Endodermal cell (in vitro differentiated cells): Measurements from ENCODE around the gene BIRC7. TPM values are rescaled to one million over a fixed set of nuclear protein-coding genes. Genes with fewer than 3 reads are reported as not detected.

Experiments
- DNase-seq: peaks from one replicate; pipeline ENCODE4 v3.0.0-alpha.2; 2017
- H3K27ac ChIP-seq: 2 replicates; pipeline ENCODE4 v1.5.1; 2013; ENCODE audit warnings: mild to moderate bottlenecking, low read depth, low read length, moderate library complexity
- H3K27me3 ChIP-seq: 2 replicates; pipeline ENCODE4 v1.6.1; 2013; ENCODE audit warnings: mild to moderate bottlenecking, low read length, moderate library complexity; ENCODE audit not compliant: insufficient read depth, control insufficient read depth, poor library complexity, severe bottlenecking
- H3K36me3 ChIP-seq: 2 replicates; pipeline ENCODE4 v1.7.0; 2013; ENCODE audit warnings: mild to moderate bottlenecking, low read length, moderate library complexity; ENCODE audit not compliant: control insufficient read depth, insufficient read depth
- H3K4me1 ChIP-seq: one replicate; pipeline ENCODE4 v1.7.0; 2013; ENCODE audit warnings: low read length; ENCODE audit not compliant: control insufficient read depth, insufficient read depth
- H3K4me3 ChIP-seq: 2 replicates; pipeline ENCODE4 v1.5.1; 2013; ENCODE audit warnings: mild to moderate bottlenecking, low read length, moderate library complexity
- H3K9ac ChIP-seq: 2 replicates; pipeline ENCODE4 v1.6.1; 2013; ENCODE audit warnings: mild to moderate bottlenecking, low read length, moderate library complexity; ENCODE audit not compliant: poor library complexity, severe bottlenecking; ENCODE audit errors: extremely low read depth
- H3K9me3 ChIP-seq: 2 replicates; pipeline ENCODE4 v1.6.1; 2013; ENCODE audit warnings: mild to moderate bottlenecking, low read length, moderate library complexity; ENCODE audit not compliant: control insufficient read depth
- H3K27ac Mint-ChIP-seq: 2 replicates; pipeline ENCODE4 v1.8.0; 2020; ENCODE audit warnings: mixed read lengths
- H3K27me3 Mint-ChIP-seq: 2 replicates; pipeline ENCODE4 v1.8.0; 2021; ENCODE audit warnings: mild to moderate bottlenecking, mixed read lengths; ENCODE audit not compliant: insufficient read depth
- H3K36me3 Mint-ChIP-seq: 2 replicates; pipeline ENCODE4 v1.8.0; 2020; ENCODE audit warnings: low read depth, mixed read lengths
- H3K4me1 Mint-ChIP-seq: 2 replicates; pipeline ENCODE4 v1.8.0; 2020; ENCODE audit warnings: mixed read lengths
- H3K4me3 Mint-ChIP-seq: 2 replicates; pipeline ENCODE4 v1.8.0; 2020; ENCODE audit warnings: mild to moderate bottlenecking, moderate library complexity, mixed read lengths
- H3K9me3 Mint-ChIP-seq: 2 replicates; pipeline ENCODE4 v1.8.0; 2020; ENCODE audit warnings: mild to moderate bottlenecking, mixed read lengths
- WGBS, 2 experiments: methylation state at CpG; one replicate each; pipeline versions ENCODE4 v1.1.5 to v1.1.7; 2013; ENCODE audit warnings: missing lambda C conversion rate in 2 of 2, mixed read lengths in 1 of 2; ENCODE audit not compliant: insufficient coverage in 1 of 2, insufficient read length in 1 of 2; 5-methylcytosine and 5-hydroxymethylcytosine counted together
- total RNA-seq, 2 donors: library from RNA; stranded (reverse); fragmentation: NEBNext Ultra II Directional in 1 of 2; extraction: Animal tissue kit (Norgen Biotek cat#: 25700) in 1 of 2; gene quantifications; 2 replicates in 1 of 2; 3 replicates in 1 of 2; pipeline ENCODE4 v1.2.1, GENCODE V29; 2021
- TF ChIP-seq, protein P1 (sequence below): fragments of 200-600 bp; sonication (generic); conservative IDR thresholded peaks from 2 replicates; pipeline ENCODE4 v1.5.0; 2021; ENCODE audit warnings: antibody characterized with exemption, mild to moderate bottlenecking

BIRC7 gene
- total RNA-seq, 2 donors from 2014 or later = not detected

DNA sequence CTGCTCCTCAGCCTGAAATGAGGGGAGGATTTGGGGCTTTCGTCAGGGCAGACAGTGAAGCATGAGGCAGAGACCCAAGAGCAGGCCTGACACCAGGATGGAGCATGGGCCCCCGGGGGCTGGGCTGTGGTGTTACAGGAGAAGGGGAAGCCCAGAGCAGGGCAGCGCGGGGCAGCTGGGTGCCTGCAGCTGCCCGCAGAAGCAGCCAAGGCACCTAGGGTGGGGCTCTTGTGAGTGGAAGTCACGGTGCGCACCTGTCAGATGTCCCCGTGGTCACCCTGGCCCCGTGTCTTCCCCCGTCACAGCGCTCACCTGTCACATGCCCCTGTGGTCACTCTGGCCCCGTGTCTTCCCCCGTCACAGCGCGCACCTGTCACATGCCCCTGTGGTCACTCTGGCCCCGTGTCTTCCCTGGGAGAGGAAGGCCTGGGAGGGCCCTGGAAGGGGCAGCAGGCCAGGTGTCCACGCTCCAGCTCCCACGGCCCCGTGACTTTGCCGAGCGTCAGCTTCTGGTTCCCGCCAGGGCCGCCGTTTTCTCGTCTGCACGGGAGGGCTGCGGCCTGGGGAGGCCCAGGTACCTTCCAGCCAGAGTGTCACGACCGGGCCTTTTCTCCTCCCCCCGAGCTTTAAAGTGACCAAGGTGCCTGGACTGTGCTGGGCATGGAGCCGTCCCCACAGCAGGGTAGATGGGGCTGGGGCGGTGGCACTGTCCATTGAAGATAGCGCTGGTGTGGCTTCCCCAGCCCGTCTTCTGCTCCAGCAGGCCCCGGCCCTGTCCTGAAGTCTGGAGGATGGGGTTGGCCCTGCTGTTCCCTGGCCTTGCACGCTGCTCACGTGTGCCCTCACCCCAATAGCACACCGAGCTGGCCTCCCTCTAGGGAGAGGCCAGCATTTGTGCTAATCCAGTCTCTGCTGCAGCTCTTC lies 46.3 kb downstream of the BIRC7 start:
- Histone ChIP-seq H3K9me3 (no peaks in the 10 kb centered on the region), H3K27me3 (no peaks in the 10 kb centered on the region), H3K27ac (no peak overlapping the region), H3K36me3 (peaks cover 49% of the 10 kb centered on the region), H3K4me1 (no peaks in the 10 kb centered on the region), H3K9ac (no peak overlapping the region), H3K4me3 (no peak overlapping the region)
- Mint-ChIP-seq H3K27me3 (no peaks in the 10 kb centered on the region), H3K9me3 (no peaks in the 10 kb centered on the region), H3K36me3 (peaks cover 46% of the 10 kb centered on the region), H3K4me1 (no peaks in the 10 kb centered on the region), H3K27ac (no peak overlapping the region), H3K4me3 (no peak overlapping the region)
- DNase-seq = no peak
- 95 to 97% methylated on average over 29 to 38 of the region's 38 CpGs for WGBS, 2 experiments
- TF ChIP-seq, protein P1, sequence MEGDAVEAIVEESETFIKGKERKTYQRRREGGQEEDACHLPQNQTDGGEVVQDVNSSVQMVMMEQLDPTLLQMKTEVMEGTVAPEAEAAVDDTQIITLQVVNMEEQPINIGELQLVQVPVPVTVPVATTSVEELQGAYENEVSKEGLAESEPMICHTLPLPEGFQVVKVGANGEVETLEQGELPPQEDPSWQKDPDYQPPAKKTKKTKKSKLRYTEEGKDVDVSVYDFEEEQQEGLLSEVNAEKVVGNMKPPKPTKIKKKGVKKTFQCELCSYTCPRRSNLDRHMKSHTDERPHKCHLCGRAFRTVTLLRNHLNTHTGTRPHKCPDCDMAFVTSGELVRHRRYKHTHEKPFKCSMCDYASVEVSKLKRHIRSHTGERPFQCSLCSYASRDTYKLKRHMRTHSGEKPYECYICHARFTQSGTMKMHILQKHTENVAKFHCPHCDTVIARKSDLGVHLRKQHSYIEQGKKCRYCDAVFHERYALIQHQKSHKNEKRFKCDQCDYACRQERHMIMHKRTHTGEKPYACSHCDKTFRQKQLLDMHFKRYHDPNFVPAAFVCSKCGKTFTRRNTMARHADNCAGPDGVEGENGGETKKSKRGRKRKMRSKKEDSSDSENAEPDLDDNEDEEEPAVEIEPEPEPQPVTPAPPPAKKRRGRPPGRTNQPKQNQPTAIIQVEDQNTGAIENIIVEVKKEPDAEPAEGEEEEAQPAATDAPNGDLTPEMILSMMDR = no peak

DNA sequence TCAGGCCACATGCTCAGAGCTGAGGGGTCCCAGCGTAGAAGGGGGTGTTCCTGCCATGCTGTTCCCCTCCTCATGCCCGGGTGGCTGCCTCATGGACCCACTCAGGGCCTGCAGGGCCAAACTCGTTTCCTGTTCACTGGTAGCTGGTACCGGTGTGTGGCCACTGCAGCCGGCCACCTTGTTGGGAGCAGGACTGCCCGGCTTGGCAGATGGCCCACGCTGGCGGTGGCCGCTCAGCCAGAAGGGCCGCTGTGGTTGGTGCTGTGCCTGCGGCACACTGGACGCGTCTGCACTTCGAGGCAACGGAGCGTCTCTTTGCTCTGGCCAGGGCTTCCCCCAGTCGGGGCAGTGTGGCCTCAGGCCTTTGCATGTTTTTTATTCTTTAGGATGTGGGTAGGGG lies 47.2 kb downstream of the BIRC7 start:
- no peaks in the 10 kb centered on the region for H3K27me3 ChIP-seq
- no peak overlapping the region for H3K9ac ChIP-seq
- H3K4me1 Mint-ChIP-seq = no peaks in the 10 kb centered on the region
- 94% methylated on average over 4 to 17 of the region's 17 CpGs for WGBS, 2 experiments
- H3K36me3 Mint-ChIP-seq = peaks cover 43% of the 10 kb centered on the region
- H3K4me1 ChIP-seq = no peaks in the 10 kb centered on the region
- no peaks in the 10 kb centered on the region for H3K9me3 Mint-ChIP-seq
- no peaks in the 10 kb centered on the region for H3K27me3 Mint-ChIP-seq
- H3K36me3 ChIP-seq = peaks cover 40% of the 10 kb centered on the region
- H3K9me3 ChIP-seq = no peaks in the 10 kb centered on the region
- H3K4me3 Mint-ChIP-seq = no peak overlapping the region
- TF ChIP-seq, protein P1 = no peak
- H3K4me3 ChIP-seq = no peak overlapping the region
- no peak for DNase-seq
- H3K27ac Mint-ChIP-seq = no peak overlapping the region
- H3K27ac ChIP-seq = no peak overlapping the region

DNA sequence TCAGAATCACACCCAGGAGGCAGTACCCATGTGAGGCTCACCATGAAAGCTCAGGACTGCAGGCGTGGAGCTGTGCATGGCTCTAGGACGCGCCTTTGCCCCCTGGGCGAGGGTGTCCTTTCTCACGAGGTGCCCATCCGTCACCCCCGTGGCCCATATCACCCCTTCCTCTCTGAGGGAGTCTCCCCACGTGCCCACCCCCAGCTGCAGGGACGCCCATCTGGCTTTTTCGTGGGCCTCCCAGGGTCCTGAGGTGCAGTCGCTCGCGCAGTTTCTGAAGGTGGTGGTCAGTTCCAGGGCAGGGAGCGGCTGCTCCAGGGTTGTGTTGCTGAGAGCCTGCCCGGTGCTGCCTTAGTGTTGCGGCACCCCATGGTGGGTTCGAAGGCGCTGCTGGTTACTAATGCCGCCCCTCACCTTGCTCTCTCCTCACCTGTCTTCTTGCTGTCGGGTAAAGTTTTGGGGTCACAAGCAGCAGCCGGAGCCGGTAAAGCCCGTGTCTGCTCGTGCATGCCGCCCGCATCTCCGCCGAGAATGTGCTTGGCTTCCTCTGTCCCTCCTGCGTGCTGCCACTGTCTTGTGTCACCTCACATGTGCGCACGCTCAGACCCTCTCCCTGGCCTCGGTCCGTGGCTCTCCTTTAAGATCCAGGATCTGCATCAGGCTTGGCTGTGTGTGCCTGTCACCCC lies 47.8 kb downstream of the BIRC7 start:
- Histone ChIP-seq H3K27me3 (no peaks in the 10 kb centered on the region), H3K4me3 (no peak overlapping the region), H3K9me3 (no peaks in the 10 kb centered on the region), H3K36me3 (peaks cover 34% of the 10 kb centered on the region), H3K27ac (no peak overlapping the region), H3K4me1 (no peaks in the 10 kb centered on the region), H3K9ac (no peak overlapping the region)
- no peak for DNase-seq
- 91 to 98% methylated on average over 19 to 33 of the region's 33 CpGs for WGBS, 2 experiments
- Mint-ChIP-seq H3K36me3 (peaks cover 44% of the 10 kb centered on the region), H3K4me1 (no peaks in the 10 kb centered on the region), H3K27me3 (no peaks in the 10 kb centered on the region), H3K27ac (no peak overlapping the region), H3K9me3 (no peaks in the 10 kb centered on the region), H3K4me3 (no peak overlapping the region)
- TF ChIP-seq, protein P1 = no peak
